GM18951 (cell line): ENCODE data around the gene MAB21L3.

Experiments used
- POLR2A ChIP-seq: IDR thresholded peaks from 4 replicates; pipeline ENCODE4 v1.6.1; 2011; ENCODE audit warnings: mild to moderate bottlenecking; ENCODE audit not compliant: insufficient read length, insufficient read depth; ENCODE audit errors: extremely low read depth
- in situ Hi-C: fragments of 300-500 bp; cut with MboI; formaldehyde crosslinking; loops from one replicate; pipeline ENCODE4 v1.12.0; 2022; ENCODE audit warnings: low sequenced_read_pairs, mixed read lengths, inconsistent platforms; ENCODE audit not compliant: unreplicated experiment

MAB21L3 gene

GRCh38 chr1:116110567-116111523 is at the start of gene MAB21L3:
Gene MAB21L3, plus strand, starts transcription at chr1:116111399. Its CDS starts 1,217 bp downstream, at chr1:116112616.
- TF ChIP-seq POLR2A: peak; percentile 35
- in situ Hi-C loops: no loop called here

GRCh38 chr1:116062201-116062600 is 49.0 kb upstream of the MAB21L3 start:
- no peak for TF ChIP-seq POLR2A
- in situ Hi-C loops: no loop called here

GRCh38 chr1:116064616-116065015 is 46.6 kb upstream of the MAB21L3 start:
- no peak for TF ChIP-seq POLR2A

GRCh38 chr1:116066868-116067565 is 44.2 kb upstream of the MAB21L3 start:
- in situ Hi-C loops: no loop called here
- no peak for TF ChIP-seq POLR2A

More at GRCh38 chr1:116064616-116065015, 46.6 kb upstream of the MAB21L3 start:
- in situ Hi-C loops: no loop called here

DNA sequence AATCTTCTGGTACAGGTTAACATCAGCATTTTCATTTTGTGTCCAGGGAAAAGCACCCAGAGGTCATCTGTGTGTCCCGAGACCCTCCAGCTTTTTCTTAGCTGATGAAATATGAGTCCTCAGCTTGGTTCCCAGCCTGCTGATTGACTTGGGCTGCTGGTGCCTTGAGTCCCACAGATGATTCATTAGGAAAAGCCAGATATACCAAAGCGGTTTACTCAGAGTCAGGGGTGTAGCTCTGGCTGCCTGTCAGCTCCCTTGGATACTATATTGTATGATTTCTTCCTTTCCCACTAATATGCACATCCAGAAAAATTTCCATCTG is 43.7 kb upstream of the MAB21L3 start:
- in situ Hi-C loops: no loop called here
- TF ChIP-seq POLR2A: no peak

GRCh38 chr1:116075575-116075974 is 35.6 kb upstream of the MAB21L3 start:
- TF ChIP-seq POLR2A: no peak
- in situ Hi-C loops: no loop called here

DNA sequence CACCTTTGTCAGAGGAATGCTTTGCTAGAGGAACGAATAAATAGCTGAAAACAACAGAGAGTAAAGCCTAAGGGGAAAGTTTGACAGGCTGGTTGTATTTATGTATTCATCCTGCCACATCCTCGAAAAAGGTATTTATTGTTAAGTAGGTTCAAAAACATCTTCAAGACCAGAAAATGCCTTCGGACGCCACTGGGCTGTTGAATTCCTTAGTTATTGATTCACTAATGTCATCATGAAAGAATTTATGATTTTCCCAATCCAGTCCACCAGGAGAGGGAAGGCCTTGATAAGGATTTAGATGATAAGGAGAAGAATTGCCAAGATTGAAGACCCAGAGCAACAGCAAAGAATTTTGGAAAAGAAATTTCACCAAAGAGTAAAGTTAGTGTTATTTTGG is 35.2 kb upstream of the MAB21L3 start:
- no peak for TF ChIP-seq POLR2A
- in situ Hi-C loops: no loop called here

- in situ Hi-C loops: no loop called here
- no peak for TF ChIP-seq POLR2A
These were observed 34.4 kb upstream of the MAB21L3 start for GRCh38 chr1:116076831-116077230.

- in situ Hi-C loops: no loop called here
- TF ChIP-seq POLR2A: no peak
These were observed 32.4 kb upstream of the MAB21L3 start for GRCh38 chr1:116078699-116079223.

GRCh38 chr1:116087628-116088027 is 23.6 kb upstream of the MAB21L3 start:
- in situ Hi-C loops: no loop called here
- TF ChIP-seq POLR2A: no peak

- TF ChIP-seq POLR2A: no peak
- in situ Hi-C loops: no loop called here
These were observed 21.3 kb upstream of the MAB21L3 start for GRCh38 chr1:116089870-116090269.

- no peak for TF ChIP-seq POLR2A
- in situ Hi-C loops: no loop called here
These were observed 20.1 kb upstream of the MAB21L3 start for GRCh38 chr1:116091083-116091482.

DNA sequence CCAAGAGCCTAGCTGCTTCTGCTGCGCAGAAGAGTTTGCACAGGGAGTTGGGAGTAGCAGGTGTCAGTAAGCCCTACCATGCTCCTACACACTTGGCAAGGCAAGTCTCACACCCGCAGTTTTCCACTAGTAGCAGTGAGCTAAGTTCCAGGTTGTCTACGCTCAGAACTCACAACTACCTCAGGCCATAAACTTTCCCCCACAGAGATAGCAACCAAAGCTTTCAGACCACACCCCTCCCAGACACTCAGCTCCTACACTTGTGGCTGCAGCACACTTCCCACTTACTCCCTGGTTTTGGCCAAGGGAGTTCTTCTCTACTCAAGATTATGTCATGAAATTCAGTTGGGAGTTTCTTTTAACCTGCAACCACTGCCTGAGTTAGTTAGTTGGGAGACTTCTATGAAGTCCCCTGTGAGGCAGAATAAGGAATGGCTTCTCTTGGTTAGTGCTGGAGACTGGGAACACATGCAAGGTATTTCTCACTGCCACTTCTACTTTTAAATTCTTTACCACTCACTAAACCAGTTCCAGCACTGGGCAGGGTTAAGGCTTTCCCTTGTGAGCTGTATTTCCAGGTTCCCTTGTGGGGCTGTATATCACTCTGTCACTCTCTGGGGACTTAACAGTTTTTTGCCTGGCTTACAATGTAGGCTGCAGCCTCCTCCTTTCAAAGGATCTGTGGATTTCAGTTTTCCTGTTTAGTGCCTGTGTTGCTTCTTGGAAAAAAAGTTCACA is 18.3 kb upstream of the MAB21L3 start:
- in situ Hi-C loops: no loop called here
- TF ChIP-seq POLR2A: no peak
